ENCODE measurements around the gene POU2F2. TPM values are rescaled to one million over a fixed set of nuclear protein-coding genes. Genes with fewer than 3 reads are reported as not detected.

The POU2F2 gene
- total and polyA plus RNA-seq, 11 donors = 0.16 to 10.1 (median 0.61) TPM

GRCh38 chr19:42057846-42058245 lies 74.4 kb downstream of the POU2F2 start:
- intact Hi-C loops (cut with DNase I) = no loop called here
- no peak for ATAC-seq
- peaks cover 0 to 1% (median 0%) of the 10 kb centered on the region in 12 donors for H3K4me1 ChIP-seq
- H3K4me3 ChIP-seq = no peak overlapping the region
- no peaks in the 10 kb centered on the region for H3K9me3 ChIP-seq
- 57 to 78% (median 66%) methylated on average over 7 of the region's 7 CpGs for WGBS, 4 donors
- no peaks in the 10 kb centered on the region for H3K36me3 ChIP-seq
- no peak overlapping the region for H3K27ac ChIP-seq
- TF ChIP-seq POLR2A (IDR thresholded peaks at IDR 0.05) = no peak
- TF ChIP-seq CTCF (IDR thresholded peaks at IDR 0.05) = no peak
- no peaks in the 10 kb centered on the region for H3K27me3 ChIP-seq
- DNase-seq = no peak

- WGBS, 4 donors = 76 to 86% (median 78%) methylated on average over 18 of the region's 18 CpGs
- Histone ChIP-seq H3K27ac (no peak overlapping the region), H3K4me3 (no peak overlapping the region), H3K9me3 (no peaks in the 10 kb centered on the region), H3K4me1 (peaks cover 0 to 10% (median 0%) of the 10 kb centered on the region in 12 donors), H3K27me3 (no peaks in the 10 kb centered on the region), H3K36me3 (no peaks in the 10 kb centered on the region)
- DNase-seq = no peak
- intact Hi-C loops (cut with DNase I) = no loop called here
- TF ChIP-seq CTCF (IDR thresholded peaks at IDR 0.05) (no peak), POLR2A (IDR thresholded peaks at IDR 0.05) (no peak)
- ATAC-seq = no peak
Observed at GRCh38 chr19:42054205-42054604, 78.0 kb downstream of the POU2F2 start.

- H3K9me3 ChIP-seq = no peaks in the 10 kb centered on the region
- H3K27me3 ChIP-seq = no peaks in the 10 kb centered on the region
- intact Hi-C loops (cut with DNase I) = no loop called here
- ATAC-seq (no peak), DNase-seq (no peak)
- peaks cover 0 to 10% (median 0%) of the 10 kb centered on the region in 12 donors for H3K4me1 ChIP-seq
- H3K27ac ChIP-seq = no peak overlapping the region
- no peaks in the 10 kb centered on the region for H3K36me3 ChIP-seq
- TF ChIP-seq CTCF (IDR thresholded peaks at IDR 0.05) (no peak), POLR2A (IDR thresholded peaks at IDR 0.05) (no peak)
- H3K4me3 ChIP-seq = no peak overlapping the region
- WGBS, 4 donors = 88 to 92% (median 89%) methylated on average over 16 to 17 of the region's 17 CpGs
Observed at GRCh38 chr19:42053037-42053935, 79.0 kb downstream of the POU2F2 start.

GRCh38 chr19:42052241-42052863 lies 79.9 kb downstream of the POU2F2 start:
- Histone ChIP-seq H3K4me3 (no peak overlapping the region), H3K27ac (no peak overlapping the region), H3K36me3 (no peaks in the 10 kb centered on the region), H3K4me1 (peaks cover 0 to 10% (median 0%) of the 10 kb centered on the region in 12 donors), H3K27me3 (no peaks in the 10 kb centered on the region), H3K9me3 (no peaks in the 10 kb centered on the region)
- 31 to 48% (median 40%) methylated on average over 10 of the region's 10 CpGs for WGBS, 4 donors
- ATAC-seq = peak; percentile 44 to 62 (median 57)
- intact Hi-C loops (cut with DNase I) = no loop called here
- DNase-seq = peak in 2 of 5 donors; percentile 40 to 67
- TF ChIP-seq CTCF (IDR thresholded peaks at IDR 0.05) (no peak), POLR2A (IDR thresholded peaks at IDR 0.05) (no peak)
